ENCODE measurements around the gene DCTN3. TPM values are rescaled to one million over a fixed set of nuclear protein-coding genes. Genes with fewer than 3 reads are reported as not detected.

The DCTN3 gene
- polyA plus RNA-seq, 3 donors: 120 to 174 (median 143) TPM

DNA sequence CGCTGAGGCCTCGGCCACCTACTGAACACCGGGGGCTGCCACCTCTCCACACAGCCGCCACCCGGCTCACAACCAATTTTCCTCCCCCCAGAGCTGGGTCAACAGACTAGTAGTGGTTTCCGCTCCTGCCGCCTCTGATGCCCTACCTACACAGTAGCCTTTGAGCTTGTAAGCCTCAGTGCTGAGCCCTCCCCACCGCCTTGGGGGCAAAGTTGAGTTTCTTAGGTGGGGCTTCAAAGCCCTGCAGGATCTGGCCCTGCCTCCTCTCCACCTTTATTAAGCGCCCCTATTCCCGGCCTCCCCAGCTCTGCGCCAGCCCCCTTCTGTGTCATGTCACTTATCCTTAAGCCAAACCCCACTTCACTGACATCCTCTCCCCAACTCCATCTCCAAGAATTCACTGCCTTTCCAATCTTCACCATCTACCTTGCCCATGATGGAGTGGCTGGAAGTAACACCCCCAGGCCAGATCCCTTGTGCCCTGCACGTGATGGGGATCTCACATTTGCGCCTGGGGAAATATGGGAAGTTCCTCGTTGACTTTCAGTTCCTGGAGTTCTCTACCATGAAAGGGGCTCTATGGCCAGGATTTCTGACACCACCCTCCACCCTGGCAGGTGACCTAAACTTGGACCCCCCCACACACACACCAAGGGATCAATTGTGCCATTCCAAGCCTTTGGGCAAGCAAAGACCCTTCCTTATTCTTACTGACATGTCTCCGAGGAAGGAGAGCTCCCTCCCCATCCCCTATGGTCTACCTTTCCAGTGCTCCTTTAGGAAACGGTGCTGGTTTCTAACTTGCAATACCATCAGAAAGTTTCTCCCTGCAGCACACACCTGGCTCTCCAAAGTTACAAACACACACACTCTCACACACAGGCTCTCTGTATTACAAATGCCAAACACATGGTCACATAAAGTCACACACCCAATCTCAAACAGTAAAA, 28.1 kb downstream of the DCTN3 start:
- 14% methylated on average over 11 of the region's 16 CpGs for WGBS (ENCODE audit: insufficient coverage)
- Histone ChIP-seq H3K9ac (ENCODE audit: insufficient read depth, low read length, poor library complexity, severe bottlenecking) (peak overlapping the region; percentile 6), H3K4me1 (ENCODE audit: control insufficient read depth in 1 of 2, insufficient read depth in 2 of 2, low read length in 2 of 2) (peaks cover 33 to 38% of the 10 kb centered on the region in 2 donors), H4K20me1 (ENCODE audit: insufficient read depth, low read length) (no peaks in the 10 kb centered on the region), H3K79me2 (ENCODE audit: insufficient read depth, low read length) (no peaks in the 10 kb centered on the region), H3K36me3 (replicated peaks in 1 of 2; ENCODE audit: control insufficient read depth in 1 of 2, insufficient read depth in 2 of 2, low read length in 2 of 2) (no peaks in the 10 kb centered on the region), H2AFZ (ENCODE audit: insufficient read depth, low read depth, low read length, poor library complexity, severe bottlenecking) (peak overlapping the region; percentile 68), H3K4me2 (replicated peaks; ENCODE audit: extremely low read depth, low read length, poor library complexity, severe bottlenecking) (peak overlapping the region; percentile 83), H3K27ac (ENCODE audit: low read depth in 1 of 2, low read length in 2 of 2) (no peak overlapping the region), H3K27me3 (ENCODE audit: control insufficient read depth in 2 of 2, insufficient read depth in 2 of 2, low read length in 2 of 2) (peaks cover 47 to 65% of the 10 kb centered on the region in 2 donors), H3K4me3 (replicated peaks in 1 of 3; ENCODE audit: low read depth in 2 of 3, low read length in 3 of 3) (peak overlapping the region in 1 of 3 experiments; percentile 75), H3K9me3 (replicated peaks in 1 of 2; ENCODE audit: control insufficient read depth in 1 of 2, insufficient read depth in 1 of 2, low read length in 2 of 2) (peaks cover 0 to 29% of the 10 kb centered on the region in 2 donors)
- peak in 2 of 3 donors; percentile 17 to 78 for DNase-seq
- Mint-ChIP-seq H3K27ac (peak overlapping the region in 3 of 7 donors; percentile 4 to 60 (median 53)), H3K4me3 (peak overlapping the region; percentile 77 to 91), H3K9me3 (peaks cover 0 to 28% (median 16%) of the 10 kb centered on the region in 7 donors), H3K4me1 (peaks cover 38% of the 10 kb centered on the region), H3K27me3 (ENCODE audit: low read depth in 3 of 3) (peaks cover 67 to 83% (median 68%) of the 10 kb centered on the region in 3 donors), H3K36me3 (peaks cover 0 to 11% of the 10 kb centered on the region in 2 donors)
- intact Hi-C loops (cut with micrococcal nuclease): loop anchor here in 1 of 2 donors (10.0 kb wide), 1 partner anchor 147 kb away; no protein-coding TSS in a partner anchor
- TF ChIP-seq, protein P1, sequence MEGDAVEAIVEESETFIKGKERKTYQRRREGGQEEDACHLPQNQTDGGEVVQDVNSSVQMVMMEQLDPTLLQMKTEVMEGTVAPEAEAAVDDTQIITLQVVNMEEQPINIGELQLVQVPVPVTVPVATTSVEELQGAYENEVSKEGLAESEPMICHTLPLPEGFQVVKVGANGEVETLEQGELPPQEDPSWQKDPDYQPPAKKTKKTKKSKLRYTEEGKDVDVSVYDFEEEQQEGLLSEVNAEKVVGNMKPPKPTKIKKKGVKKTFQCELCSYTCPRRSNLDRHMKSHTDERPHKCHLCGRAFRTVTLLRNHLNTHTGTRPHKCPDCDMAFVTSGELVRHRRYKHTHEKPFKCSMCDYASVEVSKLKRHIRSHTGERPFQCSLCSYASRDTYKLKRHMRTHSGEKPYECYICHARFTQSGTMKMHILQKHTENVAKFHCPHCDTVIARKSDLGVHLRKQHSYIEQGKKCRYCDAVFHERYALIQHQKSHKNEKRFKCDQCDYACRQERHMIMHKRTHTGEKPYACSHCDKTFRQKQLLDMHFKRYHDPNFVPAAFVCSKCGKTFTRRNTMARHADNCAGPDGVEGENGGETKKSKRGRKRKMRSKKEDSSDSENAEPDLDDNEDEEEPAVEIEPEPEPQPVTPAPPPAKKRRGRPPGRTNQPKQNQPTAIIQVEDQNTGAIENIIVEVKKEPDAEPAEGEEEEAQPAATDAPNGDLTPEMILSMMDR (IDR thresholded peaks at IDR 0.05): peak; percentile 72

DNA sequence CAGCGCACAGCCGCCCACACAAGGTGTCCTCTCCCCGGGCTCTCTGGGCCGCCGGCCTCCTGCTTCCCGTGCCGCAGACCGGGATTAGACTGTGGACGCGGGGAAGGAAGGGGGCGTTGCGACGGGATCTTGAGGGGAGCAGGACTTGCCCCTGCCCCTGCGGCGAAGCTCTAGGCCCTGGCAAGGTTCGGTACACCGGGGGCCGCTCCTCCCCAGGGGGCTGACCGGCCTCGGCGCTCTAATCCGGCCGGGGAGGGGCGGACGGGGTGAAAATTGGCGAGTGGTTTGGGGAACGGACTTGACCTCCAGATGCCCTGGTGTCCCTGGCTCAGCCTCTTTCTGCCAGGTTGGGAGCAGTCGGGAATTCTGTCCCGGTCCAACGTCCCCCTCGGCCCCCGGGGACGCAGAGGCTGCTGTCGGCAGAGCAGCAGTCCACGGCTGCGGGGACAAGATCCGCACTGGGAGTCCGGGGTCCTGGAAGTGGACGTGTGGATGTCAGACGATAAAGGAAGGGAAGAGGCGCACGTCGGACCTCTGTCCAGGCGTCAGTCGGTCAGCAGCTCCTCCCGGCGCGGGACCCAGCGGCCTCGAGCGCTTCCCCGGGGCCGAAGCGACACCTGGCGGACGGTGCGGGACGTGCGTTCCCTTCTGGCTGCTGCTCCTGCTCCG, 28.9 kb downstream of the DCTN3 start:
- Mint-ChIP-seq H3K4me1 (peaks cover 38% of the 10 kb centered on the region), H3K4me3 (peak overlapping the region; percentile 77 to 91), H3K9me3 (peaks cover 0 to 28% (median 16%) of the 10 kb centered on the region in 7 donors), H3K27ac (no peak overlapping the region), H3K36me3 (peaks cover 0 to 11% of the 10 kb centered on the region in 2 donors), H3K27me3 (ENCODE audit: low read depth in 3 of 3) (peaks cover 70 to 87% (median 73%) of the 10 kb centered on the region in 3 donors)
- no peaks in the 10 kb centered on the region for H3K36me3 ChIP-seq (replicated peaks in 1 of 2; ENCODE audit: control insufficient read depth in 1 of 2, insufficient read depth in 2 of 2, low read length in 2 of 2)
- no peaks in the 10 kb centered on the region for H4K20me1 ChIP-seq (ENCODE audit: insufficient read depth, low read length)
- WGBS (ENCODE audit: insufficient coverage): 1% methylated on average over 59 of the region's 60 CpGs
- H3K79me2 ChIP-seq (ENCODE audit: insufficient read depth, low read length): no peaks in the 10 kb centered on the region
- H3K4me2 ChIP-seq (replicated peaks; ENCODE audit: extremely low read depth, low read length, poor library complexity, severe bottlenecking): peak overlapping the region; percentile 83
- H3K4me3 ChIP-seq (replicated peaks in 1 of 3; ENCODE audit: low read depth in 2 of 3, low read length in 3 of 3): peak overlapping the region; percentile 8 to 75 (median 40)
- TF ChIP-seq, protein P1 (IDR thresholded peaks at IDR 0.05): peak; percentile 96
- peaks cover 33 to 38% of the 10 kb centered on the region in 2 donors for H3K4me1 ChIP-seq (ENCODE audit: control insufficient read depth in 1 of 2, insufficient read depth in 2 of 2, low read length in 2 of 2)
- intact Hi-C loops (cut with micrococcal nuclease): loop anchor here in 1 of 2 donors (10.0 kb wide), 1 partner anchor 147 kb away; no protein-coding TSS in a partner anchor
- DNase-seq: peak; percentile 61 to 76 (median 63)
- H3K27me3 ChIP-seq (ENCODE audit: control insufficient read depth in 2 of 2, insufficient read depth in 2 of 2, low read length in 2 of 2): peaks cover 53 to 73% of the 10 kb centered on the region in 2 donors
- H3K9me3 ChIP-seq (replicated peaks in 1 of 2; ENCODE audit: control insufficient read depth in 1 of 2, insufficient read depth in 1 of 2, low read length in 2 of 2): peaks cover 0 to 33% of the 10 kb centered on the region in 2 donors
- H2AFZ ChIP-seq (ENCODE audit: insufficient read depth, low read depth, low read length, poor library complexity, severe bottlenecking): peak overlapping the region; percentile 68
- H3K9ac ChIP-seq (ENCODE audit: insufficient read depth, low read length, poor library complexity, severe bottlenecking): peak overlapping the region; percentile 8
- no peak overlapping the region for H3K27ac ChIP-seq (ENCODE audit: low read depth in 1 of 2, low read length in 2 of 2)

All from CD14-positive monocyte (primary cell).